Measurements from ENCODE around the gene HAPSTR1.

GRCh38 chr16:9114842-9115241 lies 23.4 kb downstream of the HAPSTR1 start:
- TF ChIP-seq GABPA (IDR thresholded peaks at IDR 0.05 in 1 of 2, conservative IDR thresholded peaks at IDR 0.05 in 1 of 2) (no peak), CTCF (IDR thresholded peaks at IDR 0.05; ENCODE audit: low read depth, low read length, missing input control) (no peak), MAX (IDR thresholded peaks at IDR 0.05) (no peak)

Measured in liver (tissue), 3 donors.